Measurements from ENCODE around the gene DICER1. TPM values are rescaled to one million over a fixed set of nuclear protein-coding genes. Genes with fewer than 3 reads are reported as not detected.

Gene DICER1
- total RNA-seq, 2 donors from 2014 or later: 46.5 to 48.1 TPM

GRCh38 chr14:95038521-95039250 lies 118.6 kb downstream of the DICER1 start:
- no peaks in the 10 kb centered on the region for H3K36me3 Mint-ChIP-seq (ENCODE audit: low read depth)
- no peak overlapping the region for H3K27ac Mint-ChIP-seq

GRCh38 chr14:95037273-95037672 lies 120.1 kb downstream of the DICER1 start:
- ATAC-seq (replicated peaks): no peak
- Mint-ChIP-seq H3K27ac (no peak overlapping the region), H3K4me3 (no peak overlapping the region), H3K27me3 (peaks cover 9% of the 10 kb centered on the region), H3K9me3 (no peaks in the 10 kb centered on the region), H3K36me3 (ENCODE audit: low read depth) (no peaks in the 10 kb centered on the region), H3K4me1 (no peaks in the 10 kb centered on the region)

More at GRCh38 chr14:95038521-95039250, 118.6 kb downstream of the DICER1 start:
- Mint-ChIP-seq H3K4me1 (no peaks in the 10 kb centered on the region), H3K4me3 (no peak overlapping the region), H3K9me3 (no peaks in the 10 kb centered on the region), H3K27me3 (peaks cover 9% of the 10 kb centered on the region)
- ATAC-seq (replicated peaks): no peak

Other genes starting within 250 kb of the DICER1 start
- gene CLMN, start 162.4 kb upstream of the DICER1 start, total RNA-seq: 1 to 10 TPM in 1 of 2 donors, under 1 TPM in 1; 0.95 to 5.3 TPM

All from activated T-helper 17 cell treated with anti-CD3 and anti-CD28 coated beads, Interleukin-2, amount 50 U/mL, for 72 hours (primary cell).